Right renal pelvis (tissue), 4 donors: ENCODE results near the gene CACTIN. TPM values are rescaled to one million over a fixed set of nuclear protein-coding genes. Genes with fewer than 3 reads are reported as not detected.
"Not testable (repeated sequence)": the region's sequence is repeated elsewhere in the genome, so short reads cannot be mapped to it uniquely, and the experiment has no call there.

Experiments
- DNase-seq, 4 donors: peaks; one replicate each; pipeline ENCODE4 v3.0.0-alpha.2; 2013; ENCODE audit warnings: low read depth in 4 of 4, low spot score in 3 of 4, missing footprints in 1 of 4
- polyA plus RNA-seq, 4 donors: library from polyadenylated mRNA; unstranded; fragments of 120-200 nt; gene quantifications; one replicate each; pipeline ENCODE4 v1.2.1, GENCODE V29; 2013; ENCODE audit not compliant: insufficient read length in 4 of 4

The CACTIN gene
- polyA plus RNA-seq, 4 donors = 19.7 to 30.8 (median 21.0) TPM

GRCh38 chr19:3575949-3576673 lies 50.5 kb downstream of the CACTIN start:
- no peak for DNase-seq

DNA sequence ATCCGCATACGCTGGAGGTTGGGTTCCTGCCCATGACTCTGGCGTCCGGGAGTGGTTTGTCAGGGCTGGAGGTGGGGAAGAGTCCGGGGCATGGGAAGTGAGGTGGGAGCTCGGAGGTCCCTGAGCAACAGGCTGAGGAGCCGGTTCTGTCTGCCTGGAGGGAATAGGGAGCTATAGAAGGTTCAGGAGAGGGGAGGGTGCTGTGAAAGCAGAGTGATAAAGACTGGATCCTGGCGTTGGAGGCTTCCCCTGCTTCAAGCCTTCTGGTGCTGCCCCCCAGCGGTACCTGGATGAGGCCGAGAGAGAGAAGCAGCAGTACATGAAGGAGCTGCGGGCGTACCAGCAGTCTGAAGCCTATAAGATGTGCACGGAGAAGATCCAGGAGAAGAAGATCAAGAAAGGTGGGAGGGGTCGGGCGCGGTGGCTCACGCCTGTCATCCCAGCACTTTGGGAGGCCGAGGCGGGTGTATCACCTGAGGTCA lies 51.3 kb downstream of the CACTIN start:
- no peak for DNase-seq

- peak in 1 of 4 donors; percentile 59 for DNase-seq
Observed at GRCh38 chr19:3573858-3574637, 52.5 kb downstream of the CACTIN start.

DNA sequence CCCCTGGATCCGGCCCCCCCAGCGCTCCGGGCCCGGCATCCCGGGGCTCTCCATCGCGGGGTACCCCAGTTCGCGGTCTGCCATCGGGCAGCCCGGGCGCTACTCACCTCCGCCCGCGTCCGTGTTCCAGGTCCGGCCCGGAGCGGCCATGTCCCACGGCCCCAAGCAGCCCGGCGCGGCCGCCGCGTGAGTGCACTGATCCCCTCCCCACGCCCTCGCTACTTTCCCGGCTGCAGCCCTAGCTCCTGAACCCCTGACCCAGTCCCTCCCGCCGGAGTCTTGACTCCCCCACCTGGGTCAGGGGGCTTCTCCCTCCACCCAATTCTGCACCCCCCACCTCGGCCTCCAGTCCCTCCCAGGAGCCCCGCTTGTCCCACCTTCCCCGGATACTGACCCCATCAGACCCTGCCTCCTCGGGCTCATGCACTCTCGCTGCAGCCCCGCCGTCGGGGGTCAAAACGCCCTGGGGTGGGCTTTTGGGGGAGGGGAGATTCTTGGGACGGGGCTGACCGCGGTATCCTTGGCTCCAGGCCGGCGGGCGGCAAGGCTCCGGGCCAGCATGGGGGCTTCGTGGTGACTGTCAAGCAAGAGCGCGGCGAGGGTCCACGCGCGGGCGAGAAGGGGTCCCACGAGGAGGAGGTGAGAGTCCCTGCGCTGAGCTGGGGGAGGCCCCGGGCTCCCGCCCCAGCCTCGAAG lies 53.3 kb downstream of the CACTIN start:
- DNase-seq = no peak

DNA sequence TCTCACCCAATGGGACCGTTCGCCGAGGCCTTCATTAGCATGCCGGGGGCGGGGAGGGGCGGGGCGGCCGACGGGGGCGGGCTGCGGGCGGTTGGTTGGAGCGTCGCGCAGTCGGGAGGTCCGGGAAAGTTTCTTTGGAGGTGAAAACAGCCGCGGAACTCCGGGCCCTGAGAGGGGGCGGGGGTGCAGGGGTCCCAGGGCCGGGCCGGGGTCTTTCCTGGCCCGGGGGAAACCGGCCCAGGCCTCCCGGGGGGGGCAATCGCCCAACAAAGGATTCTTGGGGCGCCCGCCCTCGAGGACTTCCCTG lies 53.8 kb downstream of the CACTIN start, which contains the start of gene HMG20B:
Gene HMG20B, plus strand, starts transcription at position 90 of the 307 bp plus-strand sequence. CDS start 366 bp downstream, outside the sequence.
- no peak for DNase-seq

DNA sequence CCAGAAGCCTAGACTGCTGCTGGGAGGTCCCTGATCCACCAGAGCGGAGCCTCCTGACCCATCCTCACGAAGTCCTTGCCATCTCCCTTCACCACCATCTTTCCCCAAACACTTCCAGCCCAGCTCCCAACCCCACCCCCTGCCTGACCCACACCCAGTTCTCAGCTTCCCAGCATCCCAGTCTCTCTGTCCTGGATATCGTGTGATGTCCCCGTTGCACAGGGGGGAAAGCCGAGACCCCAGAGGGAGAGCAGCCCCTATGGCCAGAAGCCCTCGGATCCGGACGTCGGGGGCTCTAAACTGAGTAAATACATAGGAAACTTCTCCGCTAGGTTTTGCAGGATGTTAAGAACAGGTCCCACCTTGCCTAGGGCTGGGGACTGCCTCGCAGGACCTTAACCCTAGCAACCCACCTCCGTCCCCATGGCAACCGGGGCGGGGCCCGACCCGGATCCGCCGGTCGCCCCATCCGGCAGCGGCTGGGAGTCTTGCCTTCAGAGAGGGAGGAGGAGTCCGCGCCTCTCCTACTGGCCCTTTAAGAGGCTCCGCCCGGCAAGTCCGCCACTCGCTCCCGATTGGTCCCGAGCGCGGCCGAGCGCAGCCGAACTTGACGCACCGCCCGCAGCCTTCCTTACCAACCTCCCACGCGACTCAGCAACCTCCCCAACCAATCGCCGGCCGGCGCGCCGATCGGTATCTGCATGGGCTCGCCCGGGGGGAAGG lies 54.3 kb downstream of the CACTIN start:
- peak; percentile 97 to 99 (median 99) for DNase-seq

- no peak for DNase-seq
Observed at GRCh38 chr19:3570606-3571011, 56.0 kb downstream of the CACTIN start.

GRCh38 chr19:3570042-3570441 lies 56.5 kb downstream of the CACTIN start:
- DNase-seq = not testable (repeated sequence)

- no peak for DNase-seq
Observed at GRCh38 chr19:3565139-3565538, 61.5 kb downstream of the CACTIN start.

DNA sequence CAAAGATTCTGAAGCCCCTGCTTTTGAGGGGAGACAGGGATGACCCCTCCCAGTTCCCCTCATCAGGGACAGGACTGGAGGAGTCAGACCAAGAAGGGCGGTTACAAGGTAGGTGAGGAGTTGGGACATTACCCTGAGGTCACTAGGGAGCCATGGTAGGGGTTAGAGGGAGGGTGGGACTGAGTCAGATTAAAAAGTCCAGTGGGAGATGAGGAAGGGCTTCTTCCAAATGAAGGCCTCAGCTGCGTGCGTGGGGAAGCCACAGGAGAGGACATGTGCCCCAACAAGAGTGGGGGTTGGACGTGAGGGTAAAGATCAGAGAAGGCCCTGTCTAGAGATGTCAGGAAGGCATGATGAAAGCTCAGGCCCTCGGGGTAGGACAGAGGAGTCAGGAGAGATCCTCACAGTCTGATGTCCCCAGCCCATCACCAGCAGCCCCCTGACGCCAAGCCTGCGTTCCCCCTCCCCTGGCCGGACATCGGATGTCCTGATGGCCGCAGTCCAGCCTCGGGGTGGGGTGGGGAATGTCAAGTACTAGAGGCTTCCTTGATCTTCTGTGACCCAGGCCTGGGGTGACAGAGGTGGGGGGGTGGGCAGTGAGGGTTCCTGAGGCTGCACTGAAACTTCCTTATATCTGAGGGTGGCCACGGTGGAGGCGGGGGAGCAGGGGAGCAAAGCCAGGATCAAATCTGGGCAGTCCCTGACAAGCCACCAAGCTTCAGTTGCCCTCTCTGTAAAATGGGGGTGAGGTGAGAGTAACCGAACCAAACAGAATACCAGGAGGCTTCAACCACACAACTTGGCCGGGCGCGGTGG lies 62.7 kb downstream of the CACTIN start:
- no peak for DNase-seq

Other genes starting within 250 kb of the CACTIN start
- 100 to 1,000 TPM; 466 to 589 (median 547) TPM for gene SMIM24, start 146.3 kb downstream of the CACTIN start, polyA plus RNA-seq
- gene SMIM44, start 143.3 kb downstream of the CACTIN start, polyA plus RNA-seq = under 1 TPM in 3 of 4 donors, not detected in 1; 0.32 to 0.43 (median 0.33) TPM
- gene DOHH, start 126.1 kb downstream of the CACTIN start, polyA plus RNA-seq = 10 to 100 TPM in 1 of 4 donors, 1 to 10 TPM in 3; 5.4 to 12.6 (median 6.5) TPM
- gene FZR1, start 120.5 kb downstream of the CACTIN start, polyA plus RNA-seq = 10 to 100 TPM; 51.4 to 58.8 (median 52.0) TPM
- 1 to 10 TPM; 3.4 to 7.1 (median 4.8) TPM for gene TEKTIP1, start 87.6 kb downstream of the CACTIN start, polyA plus RNA-seq
- gene MFSD12, start 69.2 kb downstream of the CACTIN start, polyA plus RNA-seq = 10 to 100 TPM; 46.5 to 66.2 (median 56.5) TPM
- 10 to 100 TPM; 72.9 to 95.8 (median 74.2) TPM for gene HMG20B, start 53.8 kb downstream of the CACTIN start, polyA plus RNA-seq
- 1 to 10 TPM; 2.6 to 4.2 (median 3.1) TPM for gene GIPC3, start 41.3 kb downstream of the CACTIN start, polyA plus RNA-seq
- gene TBXA2R, start 19.9 kb downstream of the CACTIN start, polyA plus RNA-seq = 1 to 10 TPM; 2.7 to 4.1 (median 3.1) TPM
- 10 to 100 TPM; 19.3 to 30.8 (median 23.3) TPM for gene PIP5K1C, start 73.7 kb upstream of the CACTIN start, polyA plus RNA-seq
- gene TJP3, start 81.6 kb upstream of the CACTIN start, polyA plus RNA-seq = 10 to 100 TPM in 2 of 4 donors, 1 to 10 TPM in 2; 7.7 to 11.3 (median 9.6) TPM
- 10 to 100 TPM; 14.2 to 21.6 (median 16.6) TPM for gene APBA3, start 134.9 kb upstream of the CACTIN start, polyA plus RNA-seq
- gene MRPL54, start 135.9 kb upstream of the CACTIN start, polyA plus RNA-seq = 10 to 100 TPM; 32.1 to 43.9 (median 38.1) TPM
- under 1 TPM in 1 of 4 donors, not detected in 3; 0.03 TPM for gene RAX2, start 145.4 kb upstream of the CACTIN start, polyA plus RNA-seq
- 1 to 10 TPM in 2 of 4 donors, under 1 TPM in 2; 0.50 to 1.8 (median 1.1) TPM for gene MATK, start 159.6 kb upstream of the CACTIN start, polyA plus RNA-seq
- gene ZFR2, start 242.2 kb upstream of the CACTIN start, polyA plus RNA-seq = 1 to 10 TPM; 1.3 to 1.8 (median 1.6) TPM